NB4 (cell line): Measurements from ENCODE around the gene CYBB.

Experiments
- POLR2A ChIP-seq: IDR thresholded peaks from 2 replicates; pipeline ENCODE4 v1.6.1; 2011; ENCODE audit warnings: mild to moderate bottlenecking; ENCODE audit not compliant: insufficient read length; ENCODE audit errors: extremely low read depth
- TF ChIP-seq, protein P1 (sequence below): IDR thresholded peaks from one replicate; pipeline ENCODE4 v1.5.1; 2012; ENCODE audit warnings: low read depth, low read length
- TF ChIP-seq, protein P2 (sequence below): IDR thresholded peaks from 2 replicates; pipeline ENCODE4 v1.6.1; 2011; ENCODE audit warnings: low read depth, low read length

DNA sequence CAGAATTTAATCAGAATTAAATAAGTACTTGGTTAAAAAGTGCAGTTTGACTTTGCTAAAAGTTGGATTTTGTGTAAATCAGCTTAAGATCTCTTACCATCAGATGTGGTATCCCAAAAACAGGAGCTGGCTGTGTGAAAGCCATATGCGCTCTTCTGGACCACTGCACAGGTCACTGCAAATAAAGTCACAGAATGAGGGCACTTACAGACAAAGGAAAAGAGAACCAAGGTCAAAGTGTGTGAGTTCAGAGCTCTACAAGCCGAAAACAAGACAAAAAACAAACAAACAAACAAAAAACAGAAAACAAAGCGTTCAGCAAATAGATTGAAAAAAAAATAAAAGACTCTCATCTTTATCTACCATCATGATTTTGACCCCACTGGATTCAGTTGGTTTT is 61.1 kb downstream of the CYBB start:
- TF ChIP-seq POLR2A, result no peak
- TF ChIP-seq, protein P1, sequence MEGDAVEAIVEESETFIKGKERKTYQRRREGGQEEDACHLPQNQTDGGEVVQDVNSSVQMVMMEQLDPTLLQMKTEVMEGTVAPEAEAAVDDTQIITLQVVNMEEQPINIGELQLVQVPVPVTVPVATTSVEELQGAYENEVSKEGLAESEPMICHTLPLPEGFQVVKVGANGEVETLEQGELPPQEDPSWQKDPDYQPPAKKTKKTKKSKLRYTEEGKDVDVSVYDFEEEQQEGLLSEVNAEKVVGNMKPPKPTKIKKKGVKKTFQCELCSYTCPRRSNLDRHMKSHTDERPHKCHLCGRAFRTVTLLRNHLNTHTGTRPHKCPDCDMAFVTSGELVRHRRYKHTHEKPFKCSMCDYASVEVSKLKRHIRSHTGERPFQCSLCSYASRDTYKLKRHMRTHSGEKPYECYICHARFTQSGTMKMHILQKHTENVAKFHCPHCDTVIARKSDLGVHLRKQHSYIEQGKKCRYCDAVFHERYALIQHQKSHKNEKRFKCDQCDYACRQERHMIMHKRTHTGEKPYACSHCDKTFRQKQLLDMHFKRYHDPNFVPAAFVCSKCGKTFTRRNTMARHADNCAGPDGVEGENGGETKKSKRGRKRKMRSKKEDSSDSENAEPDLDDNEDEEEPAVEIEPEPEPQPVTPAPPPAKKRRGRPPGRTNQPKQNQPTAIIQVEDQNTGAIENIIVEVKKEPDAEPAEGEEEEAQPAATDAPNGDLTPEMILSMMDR, result no peak
- TF ChIP-seq, protein P2, sequence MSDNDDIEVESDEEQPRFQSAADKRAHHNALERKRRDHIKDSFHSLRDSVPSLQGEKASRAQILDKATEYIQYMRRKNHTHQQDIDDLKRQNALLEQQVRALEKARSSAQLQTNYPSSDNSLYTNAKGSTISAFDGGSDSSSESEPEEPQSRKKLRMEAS, result no peak
